ENCODE measurements around the gene PHACTR1. TPM values are rescaled to one million over a fixed set of nuclear protein-coding genes. Genes with fewer than 3 reads are reported as not detected.
A peak's percentile ranks its signal among the peaks of the same experiment; 100 is the strongest.

Gene PHACTR1
- polyA plus RNA-seq, 2 of the 4 experiments (the other 2 are of a cell fraction): not detected

DNA sequence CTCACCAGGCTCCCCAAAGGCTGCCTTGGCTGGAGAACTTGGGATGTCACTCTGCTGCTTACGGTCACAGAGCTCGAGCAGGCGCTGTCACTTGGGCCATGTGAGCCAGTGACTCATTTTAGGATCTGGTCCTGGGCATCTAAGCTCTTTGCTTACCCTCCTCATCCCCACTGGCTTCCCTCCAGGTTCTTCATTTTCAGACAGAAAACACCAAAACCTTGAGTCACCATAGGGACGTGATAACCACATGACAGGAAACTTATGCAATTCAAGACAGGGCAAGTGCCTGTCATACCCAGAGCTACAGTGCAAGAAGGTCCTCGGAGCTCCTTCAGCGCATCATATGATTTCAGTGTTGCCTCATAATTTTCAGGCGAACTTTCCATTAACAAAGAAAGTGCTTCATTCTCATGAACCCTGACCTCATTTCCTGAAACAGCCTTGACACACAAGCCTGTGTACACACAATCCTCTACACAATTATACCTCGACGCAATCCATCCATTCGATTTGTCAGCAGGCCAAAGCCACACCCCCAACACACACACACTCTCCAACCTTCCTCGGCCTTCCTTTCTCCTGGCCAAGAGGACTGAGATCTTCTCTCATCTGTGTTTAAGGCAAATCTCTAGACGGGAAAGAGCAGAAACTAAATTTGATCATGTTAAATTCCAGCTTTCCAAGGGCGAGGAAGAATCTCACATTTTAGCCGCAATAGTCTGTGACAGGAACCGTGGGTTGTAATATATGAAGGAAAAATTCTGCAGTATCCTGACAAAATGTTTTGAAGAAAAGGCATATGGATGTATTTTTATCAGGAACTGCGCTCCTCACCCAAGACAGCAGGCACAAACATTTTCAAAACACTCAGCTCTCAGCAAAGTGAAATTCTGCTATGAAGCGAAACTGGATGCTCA lies 586.4 kb downstream of the PHACTR1 start:
- CTCF ChIA-PET: interaction anchor here (1.3 to 1.9 kb wide), 3 partner anchors 25 to 272 kb away, joined by 3 to 5 read pairs (median 5); partner anchors contain the start of gene TBC1D7
- peak overlapping the region; percentile 87 to 94 for H3K27ac ChIP-seq
- no peaks in the 10 kb centered on the region for H3K9me3 ChIP-seq
- peak overlapping the region; percentile 64 for H3K4me2 ChIP-seq
- no peak overlapping the region for H3K4me3 ChIP-seq
- POLR2A ChIA-PET: interaction anchor here (0.7 to 2.3 kb wide), 4 partner anchors 13 to 312 kb away, joined by 3 to 28 read pairs (median 6); partner anchors contain the start of genes NOL7, SIRT5 and TBC1D7
- WGBS (ENCODE audit: missing lambda C conversion rate): 37% methylated on average over 17 of the region's 17 CpGs
- H3K4me1 ChIP-seq: peaks cover 62% of the 10 kb centered on the region
- peak; percentile 87 to 93 for ATAC-seq
- no peak for FAIRE-seq
- peak; percentile 88 to 89 for DNase-seq (ENCODE audit: low read depth in 1 of 2, low spot score in 1 of 2)
- no peak for TF ChIP-seq CBX2 (IDR thresholded peaks at IDR 0.05; ENCODE audit: borderline replicate concordance, low read depth)
- TF ChIP-seq CHD4 (IDR thresholded peaks at IDR 0.05; ENCODE audit: borderline replicate concordance): no peak
- TF ChIP-seq, protein P1, sequence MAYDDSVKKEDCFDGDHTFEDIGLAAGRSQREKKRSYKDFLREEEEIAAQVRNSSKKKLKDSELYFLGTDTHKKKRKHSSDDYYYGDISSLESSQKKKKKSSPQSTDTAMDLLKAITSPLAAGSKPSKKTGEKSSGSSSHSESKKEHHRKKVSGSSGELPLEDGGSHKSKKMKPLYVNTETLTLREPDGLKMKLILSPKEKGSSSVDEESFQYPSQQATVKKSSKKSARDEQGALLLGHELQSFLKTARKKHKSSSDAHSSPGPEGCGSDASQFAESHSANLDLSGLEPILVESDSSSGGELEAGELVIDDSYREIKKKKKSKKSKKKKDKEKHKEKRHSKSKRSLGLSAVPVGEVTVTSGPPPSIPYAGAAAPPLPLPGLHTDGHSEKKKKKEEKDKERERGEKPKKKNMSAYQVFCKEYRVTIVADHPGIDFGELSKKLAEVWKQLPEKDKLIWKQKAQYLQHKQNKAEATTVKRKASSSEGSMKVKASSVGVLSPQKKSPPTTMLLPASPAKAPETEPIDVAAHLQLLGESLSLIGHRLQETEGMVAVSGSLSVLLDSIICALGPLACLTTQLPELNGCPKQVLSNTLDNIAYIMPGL (CRISPR knock-in tag; IDR thresholded peaks at IDR 0.05; ENCODE audit: borderline replicate concordance): no peak
- TF ChIP-seq ESRRA (IDR thresholded peaks at IDR 0.05; ENCODE audit: borderline replicate concordance, low read length): no peak
- no peak for TF ChIP-seq SMC3 (IDR thresholded peaks at IDR 0.05)
- TF ChIP-seq, protein P2, sequence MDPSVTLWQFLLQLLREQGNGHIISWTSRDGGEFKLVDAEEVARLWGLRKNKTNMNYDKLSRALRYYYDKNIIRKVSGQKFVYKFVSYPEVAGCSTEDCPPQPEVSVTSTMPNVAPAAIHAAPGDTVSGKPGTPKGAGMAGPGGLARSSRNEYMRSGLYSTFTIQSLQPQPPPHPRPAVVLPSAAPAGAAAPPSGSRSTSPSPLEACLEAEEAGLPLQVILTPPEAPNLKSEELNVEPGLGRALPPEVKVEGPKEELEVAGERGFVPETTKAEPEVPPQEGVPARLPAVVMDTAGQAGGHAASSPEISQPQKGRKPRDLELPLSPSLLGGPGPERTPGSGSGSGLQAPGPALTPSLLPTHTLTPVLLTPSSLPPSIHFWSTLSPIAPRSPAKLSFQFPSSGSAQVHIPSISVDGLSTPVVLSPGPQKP (IDR thresholded peaks at IDR 0.05; ENCODE audit: low read depth, low read length): no peak
- TF ChIP-seq ZFP36 (IDR thresholded peaks at IDR 0.05; ENCODE audit: borderline replicate concordance, partially characterized antibody): no peak
- TF ChIP-seq RAD21 (conservative IDR thresholded peaks at IDR 0.05 in 1 of 2, IDR thresholded peaks at IDR 0.05 in 1 of 2): peak in 1 of 2 experiments; percentile 20; a peak in 1 of 5 replicates
- TF ChIP-seq, protein P3, sequence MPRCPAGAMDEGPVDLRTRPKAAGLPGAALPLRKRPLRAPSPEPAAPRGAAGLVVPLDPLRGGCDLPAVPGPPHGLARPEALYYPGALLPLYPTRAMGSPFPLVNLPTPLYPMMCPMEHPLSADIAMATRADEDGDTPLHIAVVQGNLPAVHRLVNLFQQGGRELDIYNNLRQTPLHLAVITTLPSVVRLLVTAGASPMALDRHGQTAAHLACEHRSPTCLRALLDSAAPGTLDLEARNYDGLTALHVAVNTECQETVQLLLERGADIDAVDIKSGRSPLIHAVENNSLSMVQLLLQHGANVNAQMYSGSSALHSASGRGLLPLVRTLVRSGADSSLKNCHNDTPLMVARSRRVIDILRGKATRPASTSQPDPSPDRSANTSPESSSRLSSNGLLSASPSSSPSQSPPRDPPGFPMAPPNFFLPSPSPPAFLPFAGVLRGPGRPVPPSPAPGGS (IDR thresholded peaks at IDR 0.05): peak; percentile 78; the same call in 1 of the 3 replicates
- peak; percentile 90 to 91; a peak in 4 of 5 replicates for TF ChIP-seq EP300 (IDR thresholded peaks at IDR 0.05)
- TF ChIP-seq KDM1A (IDR thresholded peaks at IDR 0.05; ENCODE audit: low read depth): no peak
- peak; percentile 92 to 97 for TF ChIP-seq CEBPB (IDR thresholded peaks at IDR 0.05)
- TF ChIP-seq FOSL2 (IDR thresholded peaks at IDR 0.05): peak; percentile 85
- TF ChIP-seq FOSL2 (CRISPR knock-in tag; IDR thresholded peaks at IDR 0.05): peak; percentile 86
- TF ChIP-seq MAFK (IDR thresholded peaks at IDR 0.05; ENCODE audit: partially characterized antibody): no peak
- TF ChIP-seq PHF8 (IDR thresholded peaks at IDR 0.05; ENCODE audit: borderline replicate concordance, low read depth): no peak
- TF ChIP-seq NFE2L2 (conservative IDR thresholded peaks at IDR 0.05; ENCODE audit: low read length): no peak
- TF ChIP-seq SREBF2 (IDR thresholded peaks at IDR 0.05): no peak
- TF ChIP-seq JUN (IDR thresholded peaks at IDR 0.05): peak; percentile 46 to 82; a peak in 3 of 5 replicates
- no peak for TF ChIP-seq CBX8 (IDR thresholded peaks at IDR 0.05)
- TF ChIP-seq, protein P4, sequence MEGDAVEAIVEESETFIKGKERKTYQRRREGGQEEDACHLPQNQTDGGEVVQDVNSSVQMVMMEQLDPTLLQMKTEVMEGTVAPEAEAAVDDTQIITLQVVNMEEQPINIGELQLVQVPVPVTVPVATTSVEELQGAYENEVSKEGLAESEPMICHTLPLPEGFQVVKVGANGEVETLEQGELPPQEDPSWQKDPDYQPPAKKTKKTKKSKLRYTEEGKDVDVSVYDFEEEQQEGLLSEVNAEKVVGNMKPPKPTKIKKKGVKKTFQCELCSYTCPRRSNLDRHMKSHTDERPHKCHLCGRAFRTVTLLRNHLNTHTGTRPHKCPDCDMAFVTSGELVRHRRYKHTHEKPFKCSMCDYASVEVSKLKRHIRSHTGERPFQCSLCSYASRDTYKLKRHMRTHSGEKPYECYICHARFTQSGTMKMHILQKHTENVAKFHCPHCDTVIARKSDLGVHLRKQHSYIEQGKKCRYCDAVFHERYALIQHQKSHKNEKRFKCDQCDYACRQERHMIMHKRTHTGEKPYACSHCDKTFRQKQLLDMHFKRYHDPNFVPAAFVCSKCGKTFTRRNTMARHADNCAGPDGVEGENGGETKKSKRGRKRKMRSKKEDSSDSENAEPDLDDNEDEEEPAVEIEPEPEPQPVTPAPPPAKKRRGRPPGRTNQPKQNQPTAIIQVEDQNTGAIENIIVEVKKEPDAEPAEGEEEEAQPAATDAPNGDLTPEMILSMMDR (IDR thresholded peaks at IDR 0.05): no peak
- no peak for TF ChIP-seq HEYL (CRISPR knock-in tag; IDR thresholded peaks at IDR 0.05)
- TF ChIP-seq, protein P5, sequence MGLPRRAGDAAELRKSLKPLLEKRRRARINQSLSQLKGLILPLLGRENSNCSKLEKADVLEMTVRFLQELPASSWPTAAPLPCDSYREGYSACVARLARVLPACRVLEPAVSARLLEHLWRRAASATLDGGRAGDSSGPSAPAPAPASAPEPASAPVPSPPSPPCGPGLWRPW (IDR thresholded peaks at IDR 0.05): peak; percentile 75
- TF ChIP-seq BHLHE40 (IDR thresholded peaks at IDR 0.05; ENCODE audit: low read depth, low read length): no peak
- no peak for TF ChIP-seq RFX5 (IDR thresholded peaks at IDR 0.05)
- TF ChIP-seq HDAC2 (IDR thresholded peaks at IDR 0.05): no peak
- TF ChIP-seq RCOR1 (IDR thresholded peaks at IDR 0.05; ENCODE audit: low read depth, low read length): no peak
- TF ChIP-seq NPAS2 (CRISPR knock-in tag; IDR thresholded peaks at IDR 0.05; ENCODE audit: borderline replicate concordance): no peak
- TF ChIP-seq GATA3 (IDR thresholded peaks at IDR 0.05; ENCODE audit: borderline replicate concordance): peak; percentile 53; the same call in 1 of the 2 replicates
- TF ChIP-seq, protein P6, sequence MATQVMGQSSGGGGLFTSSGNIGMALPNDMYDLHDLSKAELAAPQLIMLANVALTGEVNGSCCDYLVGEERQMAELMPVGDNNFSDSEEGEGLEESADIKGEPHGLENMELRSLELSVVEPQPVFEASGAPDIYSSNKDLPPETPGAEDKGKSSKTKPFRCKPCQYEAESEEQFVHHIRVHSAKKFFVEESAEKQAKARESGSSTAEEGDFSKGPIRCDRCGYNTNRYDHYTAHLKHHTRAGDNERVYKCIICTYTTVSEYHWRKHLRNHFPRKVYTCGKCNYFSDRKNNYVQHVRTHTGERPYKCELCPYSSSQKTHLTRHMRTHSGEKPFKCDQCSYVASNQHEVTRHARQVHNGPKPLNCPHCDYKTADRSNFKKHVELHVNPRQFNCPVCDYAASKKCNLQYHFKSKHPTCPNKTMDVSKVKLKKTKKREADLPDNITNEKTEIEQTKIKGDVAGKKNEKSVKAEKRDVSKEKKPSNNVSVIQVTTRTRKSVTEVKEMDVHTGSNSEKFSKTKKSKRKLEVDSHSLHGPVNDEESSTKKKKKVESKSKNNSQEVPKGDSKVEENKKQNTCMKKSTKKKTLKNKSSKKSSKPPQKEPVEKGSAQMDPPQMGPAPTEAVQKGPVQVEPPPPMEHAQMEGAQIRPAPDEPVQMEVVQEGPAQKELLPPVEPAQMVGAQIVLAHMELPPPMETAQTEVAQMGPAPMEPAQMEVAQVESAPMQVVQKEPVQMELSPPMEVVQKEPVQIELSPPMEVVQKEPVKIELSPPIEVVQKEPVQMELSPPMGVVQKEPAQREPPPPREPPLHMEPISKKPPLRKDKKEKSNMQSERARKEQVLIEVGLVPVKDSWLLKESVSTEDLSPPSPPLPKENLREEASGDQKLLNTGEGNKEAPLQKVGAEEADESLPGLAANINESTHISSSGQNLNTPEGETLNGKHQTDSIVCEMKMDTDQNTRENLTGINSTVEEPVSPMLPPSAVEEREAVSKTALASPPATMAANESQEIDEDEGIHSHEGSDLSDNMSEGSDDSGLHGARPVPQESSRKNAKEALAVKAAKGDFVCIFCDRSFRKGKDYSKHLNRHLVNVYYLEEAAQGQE (IDR thresholded peaks at IDR 0.05): no peak

Measured in A549 (cell line).